GM12875 (cell line): ENCODE results near the gene EZH1.

Source experiments
- H3K4me3 ChIP-seq: one replicate; pipeline ENCODE4 v1.5.1; 2011; ENCODE audit warnings: low read depth, low read length, control low read depth
- TF ChIP-seq, protein P1 (sequence below): IDR thresholded peaks from 2 replicates; pipeline ENCODE4 v1.5.1; 2011; ENCODE audit warnings: low read depth, mild to moderate bottlenecking, control low read depth, inconsistent platforms, low read length, moderate library complexity, borderline replicate concordance; ENCODE audit not compliant: insufficient read depth

EZH1 gene

DNA sequence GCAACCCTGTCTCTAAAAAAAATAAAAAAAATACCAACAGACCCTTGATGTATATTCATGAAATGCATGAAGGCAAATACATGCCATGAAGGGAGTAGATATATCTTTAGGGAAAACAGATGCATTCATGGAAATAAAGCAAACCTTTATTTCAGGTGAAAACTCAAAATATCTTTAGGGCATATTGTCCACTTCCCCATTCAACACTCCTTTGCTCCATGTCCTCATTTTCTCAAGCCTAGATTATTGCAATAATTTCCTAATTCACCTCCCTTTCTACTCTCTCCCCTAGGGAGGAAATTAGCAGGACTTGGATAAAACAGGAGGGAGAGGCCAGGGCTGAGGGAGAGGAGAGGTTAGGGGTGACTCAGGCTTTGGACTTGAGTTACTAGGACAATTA, 22.7 kb upstream of the EZH1 start:
- no peak overlapping the region for H3K4me3 ChIP-seq
- TF ChIP-seq, protein P1, sequence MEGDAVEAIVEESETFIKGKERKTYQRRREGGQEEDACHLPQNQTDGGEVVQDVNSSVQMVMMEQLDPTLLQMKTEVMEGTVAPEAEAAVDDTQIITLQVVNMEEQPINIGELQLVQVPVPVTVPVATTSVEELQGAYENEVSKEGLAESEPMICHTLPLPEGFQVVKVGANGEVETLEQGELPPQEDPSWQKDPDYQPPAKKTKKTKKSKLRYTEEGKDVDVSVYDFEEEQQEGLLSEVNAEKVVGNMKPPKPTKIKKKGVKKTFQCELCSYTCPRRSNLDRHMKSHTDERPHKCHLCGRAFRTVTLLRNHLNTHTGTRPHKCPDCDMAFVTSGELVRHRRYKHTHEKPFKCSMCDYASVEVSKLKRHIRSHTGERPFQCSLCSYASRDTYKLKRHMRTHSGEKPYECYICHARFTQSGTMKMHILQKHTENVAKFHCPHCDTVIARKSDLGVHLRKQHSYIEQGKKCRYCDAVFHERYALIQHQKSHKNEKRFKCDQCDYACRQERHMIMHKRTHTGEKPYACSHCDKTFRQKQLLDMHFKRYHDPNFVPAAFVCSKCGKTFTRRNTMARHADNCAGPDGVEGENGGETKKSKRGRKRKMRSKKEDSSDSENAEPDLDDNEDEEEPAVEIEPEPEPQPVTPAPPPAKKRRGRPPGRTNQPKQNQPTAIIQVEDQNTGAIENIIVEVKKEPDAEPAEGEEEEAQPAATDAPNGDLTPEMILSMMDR: no peak

DNA sequence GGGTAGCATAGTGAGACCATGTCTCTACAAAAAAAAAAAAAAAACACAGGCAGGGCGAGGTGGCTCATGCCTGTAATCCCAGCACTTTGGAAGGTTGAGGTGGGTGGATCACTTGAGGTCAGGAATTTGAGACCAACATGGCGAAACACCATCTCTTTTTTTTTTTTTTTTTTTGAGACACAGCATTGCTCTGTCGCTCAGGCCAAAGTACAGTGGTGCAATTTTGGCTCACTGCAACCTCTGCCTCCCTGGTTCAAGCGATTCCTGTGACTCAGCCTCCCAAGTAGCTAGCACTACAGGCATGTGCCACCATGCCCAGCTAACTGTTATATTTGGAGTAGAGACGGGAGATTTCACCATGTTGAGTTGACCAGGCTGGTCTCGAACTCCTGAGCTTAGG, 21.3 kb upstream of the EZH1 start:
- TF ChIP-seq, protein P1: no peak

DNA sequence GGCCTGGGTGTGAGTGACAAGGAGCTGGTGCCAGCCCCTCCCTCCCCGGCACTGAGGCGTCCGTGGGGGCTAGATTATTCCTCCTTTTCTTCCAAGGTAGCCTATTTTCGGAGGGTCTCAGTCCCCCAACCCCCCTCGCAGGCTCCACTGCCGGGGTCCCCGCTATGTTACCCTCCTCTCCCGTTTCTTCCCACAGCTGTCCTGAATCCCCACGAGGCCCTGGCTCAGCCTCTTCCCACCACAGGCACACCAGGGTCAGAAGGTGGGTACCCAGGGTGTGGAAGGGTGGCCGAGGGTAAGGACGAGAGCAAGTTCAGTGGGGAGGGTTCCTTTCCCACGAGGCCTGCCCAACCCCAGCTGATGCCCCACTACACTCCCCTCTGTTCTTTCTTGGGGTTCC, 16.8 kb upstream of the EZH1 start:
- TF ChIP-seq, protein P1: no peak

More for the DNA sequence above, 21.3 kb upstream of the EZH1 start:
- H3K4me3 ChIP-seq: no peak overlapping the region

DNA sequence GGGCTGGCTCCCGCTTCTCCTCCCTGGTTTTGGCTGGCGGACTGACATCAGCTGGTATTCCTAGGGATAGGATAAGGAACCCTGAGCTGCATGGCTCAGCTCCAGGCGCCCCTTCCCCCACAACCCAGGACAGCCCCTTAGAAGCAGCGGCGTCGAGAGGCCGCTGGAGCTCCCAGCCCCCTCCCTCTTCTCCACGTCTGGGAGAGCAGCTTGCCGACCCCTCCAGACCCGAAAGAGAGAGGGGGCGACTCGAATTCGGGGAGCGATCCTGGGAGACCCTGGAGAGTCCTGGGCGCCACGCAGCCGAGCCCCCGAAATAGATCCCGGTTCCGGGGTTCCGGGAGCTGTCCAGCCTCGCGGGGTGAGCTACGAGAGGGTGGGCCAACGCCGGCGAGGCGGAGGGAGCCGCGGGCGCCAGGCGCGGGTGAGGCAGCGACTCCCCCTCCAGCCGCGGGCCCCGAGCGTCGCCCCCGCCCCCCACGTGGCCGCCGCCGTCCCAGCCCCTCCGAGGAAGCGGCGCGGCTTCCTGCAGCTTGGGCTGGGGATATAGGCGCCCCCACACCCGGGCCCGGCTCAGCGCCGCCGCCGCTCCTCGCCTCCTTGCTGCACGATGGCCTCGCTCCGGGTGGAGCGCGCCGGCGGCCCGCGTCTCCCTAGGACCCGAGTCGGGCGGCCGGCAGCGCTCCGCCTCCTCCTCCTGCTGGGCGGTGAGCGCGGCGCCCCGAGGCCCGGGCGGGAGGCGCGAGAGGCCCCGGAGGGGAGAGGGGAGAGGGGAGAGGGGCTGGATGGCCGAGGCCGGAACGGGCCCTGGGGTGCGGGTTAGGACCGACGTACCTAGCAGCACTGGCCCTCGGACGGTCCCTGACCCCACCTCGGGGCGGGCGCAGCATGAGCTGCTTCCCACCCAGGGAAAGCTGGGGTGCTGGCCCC, 16.1 kb upstream of the EZH1 start, which contains the start of gene RAMP2:
RAMP2 (plus strand) TSS at position 576 of the 930 bp plus-strand sequence; CDS start at position 611, 35 bp downstream.
- TF ChIP-seq, protein P1: no peak
- H3K4me3 ChIP-seq: peak within 1 kb of the TSS; percentile 14

More for the DNA sequence above, 16.8 kb upstream of the EZH1 start:
- H3K4me3 ChIP-seq: no peak overlapping the region

DNA sequence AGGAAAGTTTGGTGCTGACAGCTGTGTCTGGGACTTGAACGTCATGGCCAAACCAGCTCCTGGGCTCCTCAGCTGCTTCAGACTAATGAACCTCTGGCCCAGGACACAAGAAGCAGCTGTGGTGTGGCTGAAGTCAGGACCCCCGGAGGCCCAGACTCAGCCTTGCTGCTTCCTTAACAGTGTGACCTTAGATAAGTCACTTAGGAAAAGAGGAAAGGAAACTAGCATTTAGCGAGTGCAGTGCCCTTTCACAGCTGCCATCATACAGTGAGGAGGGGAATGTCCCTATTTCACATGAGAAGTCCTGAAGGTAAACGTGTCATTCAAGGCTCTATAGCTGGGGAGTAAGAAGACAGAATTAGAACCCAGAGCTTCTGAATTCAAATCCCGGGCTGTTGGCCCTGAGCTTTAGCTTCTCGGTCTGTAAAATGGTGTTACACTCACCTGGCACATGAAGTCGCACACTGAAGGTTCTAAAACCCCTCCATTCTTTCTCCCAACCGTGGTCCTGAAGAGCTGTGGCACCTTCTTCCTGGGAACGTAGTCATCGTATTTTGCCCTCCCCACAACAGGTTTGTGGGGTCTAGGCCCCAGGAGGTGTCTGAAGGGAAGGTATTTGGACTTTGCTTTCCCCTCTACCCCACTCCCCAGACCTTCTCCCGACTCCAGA, 15.3 kb upstream of the EZH1 start:
- TF ChIP-seq, protein P1: no peak
- no peak overlapping the region for H3K4me3 ChIP-seq

DNA sequence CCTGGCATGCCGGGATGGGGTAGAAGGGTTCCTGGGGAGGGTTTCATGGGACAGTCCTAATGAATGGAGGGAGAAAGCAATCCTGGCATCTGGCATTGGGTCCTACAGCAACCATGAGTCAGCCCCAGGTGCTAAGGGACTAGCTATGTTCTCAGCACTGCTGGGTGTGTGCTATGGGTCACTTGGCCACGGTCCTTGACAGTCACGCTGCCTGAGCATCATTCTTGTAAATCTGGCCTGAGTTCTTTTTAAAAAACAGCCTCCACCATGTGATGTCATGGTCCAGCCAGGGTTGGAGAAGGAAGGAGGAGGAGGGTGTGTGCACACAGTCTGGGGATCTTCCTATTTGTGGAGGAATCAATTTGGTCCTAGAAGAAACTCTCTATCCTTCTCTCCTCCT, 9.9 kb upstream of the EZH1 start:
- H3K4me3 ChIP-seq: no peak overlapping the region
- TF ChIP-seq, protein P1: no peak

DNA sequence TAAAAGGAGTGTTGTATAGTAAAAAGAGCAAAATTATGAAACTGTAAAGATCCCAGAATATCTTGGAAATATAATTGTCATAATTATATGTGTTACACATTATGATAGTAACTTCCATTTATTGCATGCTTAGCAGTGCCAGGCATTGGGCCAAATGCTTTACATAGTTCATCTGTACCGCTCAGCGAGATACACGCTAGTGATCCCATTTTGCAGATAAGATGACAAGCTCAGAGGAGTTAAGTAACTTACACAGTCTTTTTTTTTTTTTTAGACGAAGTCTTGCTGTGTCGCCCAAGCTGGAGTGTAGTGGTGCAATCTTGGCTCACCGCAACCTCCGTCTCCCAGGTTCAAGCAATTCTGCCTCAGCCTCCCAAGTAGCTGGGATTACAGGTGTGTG, 6.8 kb upstream of the EZH1 start:
- TF ChIP-seq, protein P1: no peak
- H3K4me3 ChIP-seq: no peak overlapping the region
